Prostate gland (tissue), 2 donors: ENCODE measurements around the gene CEP164. TPM values are rescaled to one million over a fixed set of nuclear protein-coding genes. Genes with fewer than 3 reads are reported as not detected.

Experiments used
- DNase-seq: peaks from one replicate; pipeline ENCODE4 v3.0.0-alpha.2; 2019; ENCODE audit warnings: low spot score
- H3K27ac ChIP-seq, 2 donors: fragments of 200-600 bp; sonication (generic); 2 replicates each; pipeline ENCODE4 v1.5.1; 2017 to 2019
- H3K27me3 ChIP-seq: fragments of 200-600 bp; sonication (generic); replicated peaks from 2 replicates; pipeline ENCODE4 v1.5.1; 2019; ENCODE audit not compliant: insufficient read depth
- H3K36me3 ChIP-seq, 2 donors: fragments of 200-600 bp; sonication (generic); 1 replicate in 1 of 2; 2 replicates in 1 of 2; pipeline versions ENCODE4 v1.5.1 to v1.8.1; 2017 to 2019
- H3K4me1 ChIP-seq: fragments of 200-600 bp; sonication (generic); replicated peaks from 2 replicates; pipeline ENCODE4 v1.5.1; 2019
- H3K4me3 ChIP-seq, 2 donors: fragments of 200-600 bp; sonication (generic); 2 replicates each; pipeline ENCODE4 v1.5.1; 2017 to 2019
- H3K9me3 ChIP-seq: fragments of 200-600 bp; sonication (generic); 2 replicates; pipeline ENCODE4 v1.5.1; 2017
- POLR2A ChIP-seq: fragments of 450-650 bp; IDR thresholded peaks from one replicate; pipeline ENCODE4 v1.6.1; 2016; ENCODE audit warnings: antibody characterized with exemption, mild to moderate bottlenecking
- POLR2AphosphoS5 ChIP-seq: sonication (generic); formaldehyde crosslinking; IDR thresholded peaks from one replicate; pipeline ENCODE4 v1.6.1; 2017; ENCODE audit warnings: antibody characterized with exemption
- WGBS: methylation state at CpG from one replicate; pipeline ENCODE4 v1.1.5; 2018; 5-methylcytosine and 5-hydroxymethylcytosine counted together
- intact Hi-C: fragments of 100-400 bp; cut with DNase I; formaldehyde crosslinking; loops from one replicate; pipeline ENCODE4 v1.14.2; 2022
- total RNA-seq, 2 donors: library from RNA; depleted of rRNA; stranded (reverse); fragments of >200 nt; gene quantifications; one replicate each; pipeline ENCODE4 v1.1.0, GENCODE V29; 2016
- TF ChIP-seq, protein P1 (sequence below), 4 experiments: fragments of 200-600 bp in 2 of 4; fragments of 450-650 bp in 2 of 4; sonication (generic) in 2 of 4; IDR thresholded peaks; 1 replicate in 3 of 4; 2 replicates in 1 of 4; pipeline ENCODE4 v1.5.1; 2016 to 2019; ENCODE audit warnings: antibody characterized with exemption in 4 of 4, mild to moderate bottlenecking in 2 of 4, moderate library complexity in 2 of 4

The CEP164 gene
- total RNA-seq, 2 donors from 2014 or later: 27.7 to 40.6 TPM

DNA sequence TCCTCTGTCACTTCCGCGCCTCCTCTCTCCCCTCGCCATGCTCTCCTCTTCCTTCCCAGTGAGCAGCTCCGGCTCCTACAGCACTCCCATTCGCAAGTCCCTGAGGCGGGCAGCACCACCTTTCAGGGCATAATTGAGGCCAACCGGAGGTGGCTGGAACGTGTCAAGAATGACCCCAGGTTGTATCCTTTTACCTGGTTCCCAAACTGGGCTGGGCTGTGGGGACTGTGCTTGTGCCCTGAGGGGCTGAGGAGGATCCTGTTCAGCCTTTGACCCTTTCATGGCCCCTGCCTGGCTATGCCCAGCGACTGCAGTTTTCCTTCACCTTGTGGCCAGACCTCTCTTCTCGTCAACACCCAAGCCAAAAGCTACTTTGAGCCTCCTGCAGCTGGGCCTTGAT lies 84.1 kb downstream of the CEP164 start:
- intact Hi-C loops: no loop called here
- Histone ChIP-seq H3K27me3 (no peaks in the 10 kb centered on the region), H3K27ac (no peak overlapping the region), H3K4me3 (no peak overlapping the region), H3K36me3 (peaks cover 5 to 8% of the 10 kb centered on the region in 2 donors), H3K4me1 (no peaks in the 10 kb centered on the region), H3K9me3 (no peaks in the 10 kb centered on the region)
- DNase-seq: no peak
- TF ChIP-seq POLR2A (no peak), POLR2AphosphoS5 (no peak)
- TF ChIP-seq, protein P1, sequence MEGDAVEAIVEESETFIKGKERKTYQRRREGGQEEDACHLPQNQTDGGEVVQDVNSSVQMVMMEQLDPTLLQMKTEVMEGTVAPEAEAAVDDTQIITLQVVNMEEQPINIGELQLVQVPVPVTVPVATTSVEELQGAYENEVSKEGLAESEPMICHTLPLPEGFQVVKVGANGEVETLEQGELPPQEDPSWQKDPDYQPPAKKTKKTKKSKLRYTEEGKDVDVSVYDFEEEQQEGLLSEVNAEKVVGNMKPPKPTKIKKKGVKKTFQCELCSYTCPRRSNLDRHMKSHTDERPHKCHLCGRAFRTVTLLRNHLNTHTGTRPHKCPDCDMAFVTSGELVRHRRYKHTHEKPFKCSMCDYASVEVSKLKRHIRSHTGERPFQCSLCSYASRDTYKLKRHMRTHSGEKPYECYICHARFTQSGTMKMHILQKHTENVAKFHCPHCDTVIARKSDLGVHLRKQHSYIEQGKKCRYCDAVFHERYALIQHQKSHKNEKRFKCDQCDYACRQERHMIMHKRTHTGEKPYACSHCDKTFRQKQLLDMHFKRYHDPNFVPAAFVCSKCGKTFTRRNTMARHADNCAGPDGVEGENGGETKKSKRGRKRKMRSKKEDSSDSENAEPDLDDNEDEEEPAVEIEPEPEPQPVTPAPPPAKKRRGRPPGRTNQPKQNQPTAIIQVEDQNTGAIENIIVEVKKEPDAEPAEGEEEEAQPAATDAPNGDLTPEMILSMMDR (IDR thresholded peaks at IDR 0.05): no peak
- WGBS: 82% methylated on average over 9 of the region's 10 CpGs

GRCh38 chr11:117412176-117412575 lies 84.5 kb downstream of the CEP164 start:
- H3K36me3 ChIP-seq: peaks cover 5 to 8% of the 10 kb centered on the region in 2 donors
- 86% methylated on average over 10 of the region's 10 CpGs for WGBS
- H3K9me3 ChIP-seq: no peaks in the 10 kb centered on the region
- no peaks in the 10 kb centered on the region for H3K27me3 ChIP-seq
- no peak for DNase-seq
- intact Hi-C loops: no loop called here
- no peaks in the 10 kb centered on the region for H3K4me1 ChIP-seq
- H3K27ac ChIP-seq: no peak overlapping the region
- H3K4me3 ChIP-seq: no peak overlapping the region
- no peak for TF ChIP-seq POLR2AphosphoS5
- no peak for TF ChIP-seq POLR2A
- TF ChIP-seq, protein P1 (IDR thresholded peaks at IDR 0.05): no peak

GRCh38 chr11:117412653-117413275 lies 85.1 kb downstream of the CEP164 start:
- Histone ChIP-seq H3K9me3 (no peaks in the 10 kb centered on the region), H3K27ac (no peak overlapping the region), H3K36me3 (peaks cover 5 to 7% of the 10 kb centered on the region in 2 donors), H3K27me3 (no peaks in the 10 kb centered on the region), H3K4me1 (no peaks in the 10 kb centered on the region), H3K4me3 (no peak overlapping the region)
- 91% methylated on average over 8 of the region's 8 CpGs for WGBS
- TF ChIP-seq POLR2A (no peak), POLR2AphosphoS5 (no peak)
- TF ChIP-seq, protein P1 (IDR thresholded peaks at IDR 0.05): no peak
- intact Hi-C loops: no loop called here
- DNase-seq: no peak

DNA sequence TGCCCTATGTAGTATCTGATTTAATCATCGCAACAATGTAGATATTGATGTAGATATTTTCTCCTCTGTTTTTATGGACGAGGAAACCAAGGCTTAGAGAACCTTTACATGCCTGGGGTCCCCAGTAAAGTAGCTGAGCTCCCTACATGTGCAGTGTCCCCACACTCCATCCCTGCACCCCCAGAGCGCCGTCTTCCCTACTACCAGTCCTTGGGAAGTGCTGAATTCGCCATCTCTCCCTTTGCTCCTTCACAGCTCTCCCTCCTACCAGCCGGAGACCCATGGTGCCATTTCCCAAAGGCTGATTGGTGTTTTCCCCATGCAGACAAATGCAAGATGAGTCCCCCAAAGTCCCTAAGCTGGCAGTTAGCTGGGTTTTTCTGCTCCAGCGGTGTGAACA lies 86.0 kb downstream of the CEP164 start:
- TF ChIP-seq, protein P1 (IDR thresholded peaks at IDR 0.05): no peak
- TF ChIP-seq POLR2A (no peak), POLR2AphosphoS5 (no peak)

DNA sequence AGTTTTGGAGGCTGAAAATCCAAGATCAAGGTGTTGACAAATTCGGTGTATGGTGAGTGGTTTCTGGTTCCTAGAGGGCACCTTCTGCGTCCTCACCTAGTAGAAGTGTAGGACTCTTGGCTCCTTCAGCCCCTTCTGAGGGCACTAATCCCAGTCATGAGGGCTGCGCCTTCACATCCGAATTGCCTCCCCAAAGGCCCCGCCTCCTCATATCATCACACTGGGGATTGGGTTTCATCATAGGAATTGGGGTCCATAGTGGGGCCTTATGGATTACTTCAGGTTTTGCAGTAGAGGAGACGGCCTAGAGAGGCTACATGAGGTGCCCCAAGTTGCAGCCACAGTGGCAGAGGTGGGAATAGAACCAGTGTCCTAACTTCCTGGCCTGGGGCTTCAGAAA lies 87.1 kb downstream of the CEP164 start:
- DNase-seq: no peak
- Histone ChIP-seq H3K27ac (no peak overlapping the region), H3K27me3 (no peaks in the 10 kb centered on the region), H3K36me3 (no peaks in the 10 kb centered on the region), H3K4me3 (no peak overlapping the region), H3K9me3 (no peaks in the 10 kb centered on the region), H3K4me1 (no peaks in the 10 kb centered on the region)
- intact Hi-C loops: no loop called here
- no peak for TF ChIP-seq POLR2AphosphoS5
- no peak for TF ChIP-seq POLR2A
- TF ChIP-seq, protein P1 (IDR thresholded peaks at IDR 0.05): no peak
- 94% methylated on average over 6 of the region's 6 CpGs for WGBS

More for the DNA sequence above, 86.0 kb downstream of the CEP164 start:
- no peaks in the 10 kb centered on the region for H3K9me3 ChIP-seq
- 98% methylated on average over 7 of the region's 7 CpGs for WGBS
- intact Hi-C loops: no loop called here
- H3K4me1 ChIP-seq: no peaks in the 10 kb centered on the region
- no peak overlapping the region for H3K4me3 ChIP-seq
- H3K27ac ChIP-seq: no peak overlapping the region
- no peak for DNase-seq
- no peaks in the 10 kb centered on the region for H3K27me3 ChIP-seq
- peaks cover 0 to 5% of the 10 kb centered on the region in 2 donors for H3K36me3 ChIP-seq
